ENCODE measurements around the gene POLA1. TPM values are rescaled to one million over a fixed set of nuclear protein-coding genes. Genes with fewer than 3 reads are reported as not detected.

POLA1 gene
- total RNA-seq, 1 experiment from 2014 or later: 15.1 TPM

Other genes starting within 250 kb of the POLA1 start
- gene PDK3, start 228.6 kb upstream of the POLA1 start, total RNA-seq (2014; rRNA removed; shearing (Covaris generic)): 21.7 and 27.8 TPM in 2 replicates
- not detected in 2 replicates for gene PCYT1B, start 46.6 kb upstream of the POLA1 start, total RNA-seq (2014; rRNA removed; shearing (Covaris generic))